Cardiac muscle cell (in vitro differentiated cells and primary cell): ENCODE results near the gene S100G. TPM values are rescaled to one million over a fixed set of nuclear protein-coding genes. Genes with fewer than 3 reads are reported as not detected.

Experiments
- DNase-seq, 2 donors: peaks; one replicate each; pipeline versions ENCODE4 v3.0.0 to v3.0.0-alpha.2; 2010 to 2017; ENCODE audit warnings: low read depth in 1 of 2, low spot score in 1 of 2
- H3K27ac ChIP-seq: fragments of 200-600 bp; sonication (generic); 2 replicates; pipeline ENCODE4 v1.5.1; 2016
- H3K27me3 ChIP-seq: fragments of 200-600 bp; sonication (generic); 2 replicates; pipeline ENCODE4 v1.6.0; 2016; ENCODE audit warnings: control low read depth
- H3K36me3 ChIP-seq: fragments of 200-600 bp; sonication (generic); 2 replicates; pipeline ENCODE4 v1.5.1; 2016; ENCODE audit warnings: control low read depth
- H3K4me1 ChIP-seq: fragments of 200-600 bp; sonication (generic); 2 replicates; pipeline ENCODE4 v1.8.1; 2017; ENCODE audit warnings: low read depth, mild to moderate bottlenecking, mixed run types
- H3K4me3 ChIP-seq: fragments of 200-600 bp; sonication (generic); 2 replicates; pipeline ENCODE4 v1.5.1; 2016; ENCODE audit warnings: mild to moderate bottlenecking
- H3K9me3 ChIP-seq: fragments of 200-600 bp; sonication (generic); 2 replicates; pipeline ENCODE4 v1.5.1; 2017; ENCODE audit warnings: low read depth, mild to moderate bottlenecking, control low read depth
- CTCF ChIP-seq: IDR thresholded peaks from 2 replicates; pipeline ENCODE4 v1.5.1; 2012; ENCODE audit warnings: low read depth, mild to moderate bottlenecking, low read length
- polyA plus RNA-seq: library from polyadenylated mRNA; unstranded; fragments of >200 nt; fragmentation: Nextera tagmentation; extraction: Ambion mirVana; gene quantifications from 2 replicates; pipeline ENCODE4 v1.2.1, GENCODE V29; 2016
- total RNA-seq: library from RNA; depleted of rRNA; stranded (reverse); fragments of >200 nt; gene quantifications from 2 replicates; pipeline ENCODE4 v1.2.3, GENCODE V29; 2016

The S100G gene
- total and polyA plus RNA-seq, 2 experiments from 2014 or later = not detected

- Histone ChIP-seq H3K27me3 (no peaks in the 10 kb centered on the region), H3K27ac (no peak overlapping the region), H3K4me1 (peaks cover 4% of the 10 kb centered on the region), H3K9me3 (no peaks in the 10 kb centered on the region), H3K36me3 (peaks cover 10% of the 10 kb centered on the region), H3K4me3 (no peak overlapping the region)
- TF ChIP-seq CTCF = no peak
- no peak for DNase-seq
Measured at GRCh38 chrX:16651391-16652024, 1.6 kb downstream of the S100G start.

- no peak for DNase-seq
- H3K27me3 ChIP-seq = no peaks in the 10 kb centered on the region
- peaks cover 4% of the 10 kb centered on the region for H3K36me3 ChIP-seq
- H3K9me3 ChIP-seq = no peaks in the 10 kb centered on the region
- no peak for TF ChIP-seq CTCF
- peaks cover 4% of the 10 kb centered on the region for H3K4me1 ChIP-seq
- no peak overlapping the region for H3K4me3 ChIP-seq
- no peak overlapping the region for H3K27ac ChIP-seq
Measured at GRCh38 chrX:16653424-16653823, 3.5 kb downstream of the S100G start.

- H3K36me3 ChIP-seq = peaks cover 4% of the 10 kb centered on the region
- TF ChIP-seq CTCF = no peak
- no peak overlapping the region for H3K27ac ChIP-seq
- DNase-seq = no peak
- H3K4me3 ChIP-seq = no peak overlapping the region
- H3K9me3 ChIP-seq = no peaks in the 10 kb centered on the region
- peaks cover 4% of the 10 kb centered on the region for H3K4me1 ChIP-seq
- no peaks in the 10 kb centered on the region for H3K27me3 ChIP-seq
Measured at GRCh38 chrX:16654093-16654492, 4.1 kb downstream of the S100G start.

GRCh38 chrX:16658284-16658683 lies 8.3 kb downstream of the S100G start:
- H3K4me1 ChIP-seq = peaks cover 4% of the 10 kb centered on the region
- DNase-seq = peak in 1 of 2 donors; percentile 37
- no peaks in the 10 kb centered on the region for H3K9me3 ChIP-seq
- no peak for TF ChIP-seq CTCF
- H3K36me3 ChIP-seq = no peaks in the 10 kb centered on the region
- H3K27ac ChIP-seq = no peak overlapping the region
- no peak overlapping the region for H3K4me3 ChIP-seq
- H3K27me3 ChIP-seq = no peaks in the 10 kb centered on the region

GRCh38 chrX:16659321-16659720 lies 9.4 kb downstream of the S100G start:
- Histone ChIP-seq H3K36me3 (no peaks in the 10 kb centered on the region), H3K4me1 (peaks cover 4% of the 10 kb centered on the region), H3K27ac (no peak overlapping the region), H3K9me3 (no peaks in the 10 kb centered on the region), H3K4me3 (no peak overlapping the region), H3K27me3 (no peaks in the 10 kb centered on the region)
- DNase-seq = no peak
- no peak for TF ChIP-seq CTCF

GRCh38 chrX:16661495-16661894 lies 11.5 kb downstream of the S100G start:
- H3K27ac ChIP-seq = no peak overlapping the region
- TF ChIP-seq CTCF = no peak
- no peaks in the 10 kb centered on the region for H3K9me3 ChIP-seq
- no peaks in the 10 kb centered on the region for H3K27me3 ChIP-seq
- peaks cover 11% of the 10 kb centered on the region for H3K36me3 ChIP-seq
- H3K4me1 ChIP-seq = no peaks in the 10 kb centered on the region
- H3K4me3 ChIP-seq = no peak overlapping the region
- DNase-seq = no peak
